GM18867 (cell line): Measurements from ENCODE around the gene SLC23A2.
"Not testable (repeated sequence)": the region's sequence is repeated elsewhere in the genome, so short reads cannot be mapped to it uniquely, and the experiment has no call there.

Source experiments
- ATAC-seq: cut with Tn5 transposase; IDR thresholded peaks from one replicate; pipeline ENCODE4 v1.9.1; 2021; ENCODE audit warnings: mild to moderate bottlenecking, moderate library complexity; ENCODE audit not compliant: unreplicated experiment

The SLC23A2 gene

DNA sequence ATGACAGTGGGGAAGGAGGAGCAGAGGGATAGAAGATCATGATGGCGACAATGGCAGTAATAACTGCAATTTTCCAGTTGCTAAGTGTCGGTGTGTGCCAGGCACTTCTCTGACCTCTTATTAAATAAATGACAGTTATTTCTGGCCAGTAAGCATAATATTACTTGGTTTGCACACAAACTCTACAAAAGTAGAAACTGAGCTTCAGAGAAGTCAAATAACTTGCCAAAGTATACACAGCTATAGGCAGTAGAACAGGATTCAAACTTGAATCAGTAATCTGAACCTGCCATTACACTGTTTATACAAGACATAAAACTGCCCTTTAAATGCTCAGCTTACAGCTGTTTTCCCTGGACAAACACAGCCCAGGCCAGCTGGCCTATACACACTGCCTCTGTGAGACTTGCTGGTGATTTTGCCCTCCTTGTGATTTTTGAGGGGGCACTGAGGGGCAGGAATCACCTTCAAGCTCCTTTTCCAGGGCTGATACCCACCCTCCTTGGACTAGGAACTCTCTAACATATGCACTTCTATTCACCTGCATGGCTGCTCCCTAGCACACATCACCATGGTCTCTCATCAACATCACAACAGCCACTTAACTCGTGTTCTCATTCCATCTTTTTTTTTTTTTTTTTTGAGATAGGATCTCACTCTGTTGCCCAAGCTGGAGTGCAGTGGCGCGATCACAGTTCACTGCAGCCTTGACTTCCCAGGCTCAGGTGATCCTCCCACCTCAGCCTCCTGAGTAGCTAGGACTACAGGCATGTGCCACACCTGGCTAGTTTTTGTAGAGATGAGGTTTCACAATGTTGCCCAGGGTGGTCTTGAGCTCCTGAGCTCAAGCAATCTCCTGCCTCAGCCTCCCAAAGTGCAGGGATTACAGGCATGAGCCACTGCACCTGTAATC, 63.6 kb downstream of the SLC23A2 start:
- no peak for ATAC-seq

DNA sequence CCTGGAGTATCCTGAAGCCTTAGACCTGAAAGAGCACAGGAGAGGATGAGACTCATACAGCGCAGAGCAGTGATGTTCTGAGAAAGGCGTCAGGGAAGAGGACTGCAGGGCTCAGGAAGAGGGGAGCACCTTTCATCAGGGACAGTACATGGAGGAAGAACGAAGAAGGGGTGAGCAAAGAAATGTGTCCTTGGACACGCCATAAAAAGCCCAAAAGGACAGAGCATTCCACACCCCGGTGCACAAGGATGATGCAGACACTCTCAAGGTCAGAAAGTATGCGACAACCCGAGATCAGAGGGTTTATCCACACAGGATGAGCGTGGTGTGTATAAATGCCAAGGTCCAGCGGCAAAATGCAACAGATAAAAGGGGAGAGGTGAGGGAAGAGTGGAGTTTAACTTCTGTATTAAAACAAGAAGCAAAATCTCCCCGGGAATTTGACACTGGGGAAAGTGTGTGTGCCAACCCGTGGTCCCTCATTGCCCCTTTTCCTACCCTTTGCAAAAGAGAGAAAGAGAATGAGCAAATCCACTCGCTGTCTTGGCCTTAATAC, 64.4 kb downstream of the SLC23A2 start:
- no peak for ATAC-seq

DNA sequence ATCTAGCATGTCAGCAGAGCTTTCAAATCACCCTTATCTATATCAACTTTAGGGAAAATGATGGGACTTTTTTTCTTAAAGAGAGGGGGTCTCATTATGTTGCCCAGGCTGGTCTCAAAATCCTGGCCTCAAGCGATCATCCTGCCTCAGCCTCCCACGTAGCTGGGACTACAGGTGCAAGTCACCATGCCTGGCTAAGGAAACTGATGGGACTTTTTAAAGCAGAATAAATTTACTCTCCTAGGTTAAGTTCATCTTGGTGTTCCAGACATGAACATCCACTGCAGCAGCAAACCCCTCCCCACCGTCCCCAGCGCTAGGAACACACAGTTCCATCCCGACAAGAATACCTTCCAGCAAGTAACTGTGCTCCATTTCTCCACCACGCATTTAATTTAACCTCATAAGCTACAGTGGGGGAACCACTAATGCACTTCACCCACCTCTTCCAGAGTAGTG, 64.9 kb downstream of the SLC23A2 start:
- ATAC-seq: no peak

DNA sequence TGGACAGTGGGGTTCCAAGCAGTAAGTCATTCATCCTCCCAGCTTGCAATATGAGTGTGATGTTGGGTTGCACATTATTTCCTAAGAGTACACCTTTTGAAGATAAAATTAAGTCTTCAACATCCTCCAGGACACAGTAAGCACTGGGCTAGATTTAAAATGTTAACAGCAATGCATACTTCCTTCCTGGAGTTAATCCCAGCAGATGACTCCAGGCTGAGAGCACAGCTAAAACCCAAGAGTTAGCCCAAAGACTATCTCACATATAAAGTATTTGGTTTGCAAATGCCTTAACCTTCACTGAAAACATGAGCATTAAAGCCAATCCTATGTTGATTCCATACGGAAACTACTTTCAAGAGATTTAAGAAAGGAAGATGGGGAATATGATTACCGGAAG, 69.2 kb downstream of the SLC23A2 start:
- ATAC-seq: no peak

DNA sequence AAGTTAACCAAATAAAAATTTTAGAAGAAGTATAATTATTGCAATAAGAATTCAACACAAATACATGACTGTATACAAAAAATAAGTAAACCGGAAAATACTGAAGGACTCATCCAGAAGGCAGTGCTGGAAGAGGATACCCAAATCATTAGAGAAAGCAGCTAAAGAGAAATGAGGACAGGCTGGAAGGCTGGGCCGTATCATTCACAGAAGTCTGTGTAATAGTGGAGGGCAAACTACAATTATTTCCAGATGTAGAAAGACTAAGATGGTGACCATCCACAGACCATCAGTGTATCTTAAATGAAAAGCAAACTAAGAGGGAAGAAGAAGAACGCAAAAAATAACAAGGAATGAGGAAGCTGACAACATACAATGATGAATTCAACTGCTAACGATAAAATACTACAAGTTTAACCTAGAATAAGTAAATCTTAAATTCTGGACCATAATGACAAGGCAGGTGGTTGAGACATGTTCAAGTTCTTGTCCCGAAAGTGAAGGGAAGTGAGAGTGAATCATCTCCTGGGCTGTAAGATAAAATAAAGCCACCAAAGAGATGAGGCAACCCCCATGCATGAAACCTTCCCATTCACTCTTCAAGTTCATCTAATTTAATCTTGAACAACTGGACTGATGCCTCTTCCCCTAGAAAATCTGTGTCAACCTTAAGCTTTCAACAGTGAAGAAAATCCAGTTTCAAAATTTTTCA, 71.5 kb downstream of the SLC23A2 start:
- ATAC-seq: no peak

DNA sequence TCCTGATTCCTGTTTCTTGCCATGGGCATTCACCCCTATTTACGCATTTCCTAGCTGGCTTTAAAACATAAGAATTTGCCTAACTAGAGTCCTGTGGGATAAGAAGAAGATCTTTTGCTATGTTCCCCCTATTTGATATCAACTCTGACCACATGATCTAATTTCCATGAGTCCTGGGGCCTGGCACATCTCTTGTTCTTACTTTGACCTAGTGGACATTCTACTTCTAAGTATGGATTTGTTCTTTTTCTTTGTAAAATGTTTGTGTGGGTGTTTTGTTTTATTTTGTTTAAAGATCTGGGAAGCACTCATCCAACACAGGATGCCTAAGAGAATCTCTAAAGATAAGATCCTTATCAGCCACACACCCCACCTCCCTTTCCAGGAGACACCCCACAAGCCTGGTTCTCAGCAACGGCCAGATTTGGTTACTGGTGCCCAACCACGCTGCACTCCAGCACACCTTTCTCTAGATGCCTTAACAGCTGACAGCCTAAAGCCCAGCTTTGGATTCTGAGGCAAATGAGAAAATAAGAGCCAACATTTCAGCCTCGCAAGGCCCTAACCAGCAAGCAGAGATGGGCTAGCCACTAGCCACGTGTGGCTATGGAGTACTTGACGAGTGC, 74.7 kb downstream of the SLC23A2 start:
- ATAC-seq: no peak

DNA sequence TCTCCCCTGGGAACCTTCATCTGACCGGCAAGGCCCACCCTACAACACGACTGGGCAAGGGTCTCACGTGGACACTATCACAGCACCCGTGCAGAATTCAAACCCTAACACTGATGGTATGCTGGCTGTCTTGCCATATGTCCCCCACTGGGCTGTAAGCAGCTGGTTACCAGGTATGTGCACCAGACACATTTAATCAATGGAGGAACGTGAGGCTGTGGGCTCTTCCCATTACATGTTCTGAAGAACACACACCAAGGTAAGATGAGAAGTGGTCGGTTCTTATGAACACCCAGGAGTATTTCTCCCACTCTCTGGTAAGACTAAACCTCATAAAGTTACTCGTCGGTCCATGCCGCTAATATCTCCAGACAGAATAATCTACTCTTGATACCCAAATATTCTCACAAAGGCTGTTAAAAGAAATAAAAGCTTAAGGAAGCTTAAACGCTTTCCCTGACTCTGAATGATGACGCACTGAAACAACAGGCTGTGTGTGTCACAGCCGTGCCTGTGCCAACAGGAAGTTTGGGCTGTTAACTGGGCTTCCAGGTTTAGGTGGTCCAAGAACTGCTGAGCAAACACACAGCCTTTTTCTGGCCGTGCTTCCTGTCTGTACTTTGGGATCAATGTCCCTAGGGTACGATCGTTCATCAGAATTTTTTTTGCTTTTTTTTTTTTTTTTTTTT, 75.3 kb downstream of the SLC23A2 start:
- no peak for ATAC-seq

DNA sequence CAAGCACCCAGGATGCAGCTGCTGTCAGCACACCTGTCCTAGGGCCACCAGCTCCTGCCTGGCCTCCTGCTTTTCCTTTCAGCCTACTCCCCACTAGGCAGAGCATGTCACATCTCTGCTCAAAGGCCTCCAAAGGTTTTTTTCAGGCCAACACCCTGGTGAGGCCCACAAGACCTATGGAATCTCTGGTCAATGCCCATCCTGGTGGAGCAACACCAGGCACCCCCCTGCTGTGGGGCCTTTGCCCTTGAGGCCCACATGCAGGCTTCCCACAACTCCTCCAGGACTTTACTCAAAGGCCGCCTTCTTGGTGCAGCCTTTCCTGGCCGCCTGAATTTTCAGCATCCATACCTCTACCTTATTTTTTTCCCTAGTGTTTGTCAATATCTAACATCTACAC, 76.9 kb downstream of the SLC23A2 start:
- no peak for ATAC-seq

DNA sequence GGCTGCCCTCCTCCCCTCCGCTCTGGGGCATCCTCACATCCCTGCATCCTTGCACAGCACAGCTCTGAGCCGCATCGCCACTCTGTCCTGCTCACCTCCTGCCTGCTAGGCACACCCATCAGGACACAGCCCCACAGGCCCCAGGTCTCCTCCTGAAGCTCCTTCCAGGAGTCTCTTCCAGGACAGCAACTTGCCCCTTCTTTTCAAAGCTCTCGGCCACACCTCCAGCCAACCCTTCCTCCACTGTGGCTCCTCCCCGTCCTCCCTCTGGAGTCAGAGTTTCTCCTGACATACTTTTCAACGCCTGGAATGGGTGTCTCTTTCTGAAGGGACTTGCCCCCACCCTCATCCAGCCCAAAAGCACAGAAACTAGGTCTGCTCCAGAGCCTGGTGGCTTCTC, 77.3 kb downstream of the SLC23A2 start:
- no peak for ATAC-seq

DNA sequence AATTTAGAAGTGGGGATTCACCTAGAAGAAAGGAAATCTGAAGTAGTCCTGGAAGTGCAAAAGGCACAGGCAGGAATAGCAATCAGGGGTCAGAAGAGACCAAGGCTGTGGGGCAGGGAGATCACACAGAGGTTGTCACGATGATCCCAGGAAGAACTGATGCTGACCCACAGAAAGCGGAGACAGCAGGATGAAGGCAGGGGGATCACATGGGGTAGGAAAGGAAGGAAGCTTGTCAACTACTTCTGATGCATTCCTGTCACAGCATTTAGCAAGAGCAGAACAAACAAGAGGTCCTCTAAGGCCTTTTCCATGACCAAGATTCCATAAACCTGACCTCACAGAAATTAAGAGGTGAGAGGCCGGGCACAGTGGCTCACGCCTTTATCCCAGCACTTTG, 79.1 kb downstream of the SLC23A2 start:
- ATAC-seq: no peak

DNA sequence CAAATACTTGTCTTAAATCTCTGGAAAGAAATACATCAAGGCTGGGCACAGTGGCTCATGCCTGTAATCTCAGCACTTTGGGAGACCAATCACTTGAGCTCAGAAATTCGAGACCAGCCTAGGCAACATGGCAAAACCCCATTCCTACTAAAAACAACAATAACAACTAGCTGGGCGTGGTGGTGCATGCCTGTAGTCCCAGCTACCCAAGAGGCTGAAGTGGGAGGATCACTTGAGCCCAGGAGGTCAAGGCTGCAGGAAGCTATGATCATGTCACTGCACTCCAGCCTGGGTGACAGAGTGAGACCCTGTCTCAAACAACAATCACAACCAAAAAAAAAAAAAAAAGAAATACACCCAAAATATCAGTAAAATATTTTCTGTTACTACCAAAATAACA, 80.0 kb downstream of the SLC23A2 start:
- ATAC-seq: not testable (repeated sequence)

DNA sequence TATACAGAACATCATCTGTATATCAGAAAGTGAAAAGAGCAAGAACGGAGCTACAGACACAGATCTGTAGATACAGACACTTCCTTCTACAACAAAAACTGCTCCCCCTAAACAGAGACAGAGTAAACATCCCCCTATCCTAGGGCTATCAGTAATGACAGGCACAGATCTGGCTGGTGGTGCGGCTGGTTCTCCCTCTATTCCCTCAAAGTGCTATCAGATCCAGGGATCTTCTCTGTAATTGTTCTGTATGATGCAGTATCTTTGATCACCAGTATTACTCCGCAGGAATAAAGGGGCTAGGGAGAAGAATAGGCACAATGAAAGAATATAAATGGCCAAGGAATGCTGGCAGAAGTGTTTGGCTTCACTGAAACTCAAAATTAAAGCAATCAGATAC, 80.7 kb downstream of the SLC23A2 start:
- no peak for ATAC-seq

DNA sequence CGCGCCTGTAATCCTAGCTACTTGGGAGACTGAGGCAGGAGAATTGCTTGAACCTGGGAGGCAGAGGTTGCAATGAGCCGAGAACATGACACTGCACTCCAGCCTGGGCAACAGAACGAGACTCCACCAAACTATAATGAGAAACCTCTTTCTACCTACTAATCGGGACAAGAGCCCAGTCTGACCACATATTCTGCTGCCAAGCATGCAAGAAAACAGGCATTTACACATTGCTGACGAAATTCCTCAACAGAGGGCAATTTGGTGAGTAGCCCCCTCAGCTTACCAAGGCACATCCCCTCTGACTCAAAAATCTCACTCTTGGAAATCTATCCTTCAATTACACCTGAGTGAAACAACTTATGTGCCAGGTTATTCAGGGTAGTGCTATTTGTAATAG, 81.2 kb downstream of the SLC23A2 start:
- no peak for ATAC-seq

DNA sequence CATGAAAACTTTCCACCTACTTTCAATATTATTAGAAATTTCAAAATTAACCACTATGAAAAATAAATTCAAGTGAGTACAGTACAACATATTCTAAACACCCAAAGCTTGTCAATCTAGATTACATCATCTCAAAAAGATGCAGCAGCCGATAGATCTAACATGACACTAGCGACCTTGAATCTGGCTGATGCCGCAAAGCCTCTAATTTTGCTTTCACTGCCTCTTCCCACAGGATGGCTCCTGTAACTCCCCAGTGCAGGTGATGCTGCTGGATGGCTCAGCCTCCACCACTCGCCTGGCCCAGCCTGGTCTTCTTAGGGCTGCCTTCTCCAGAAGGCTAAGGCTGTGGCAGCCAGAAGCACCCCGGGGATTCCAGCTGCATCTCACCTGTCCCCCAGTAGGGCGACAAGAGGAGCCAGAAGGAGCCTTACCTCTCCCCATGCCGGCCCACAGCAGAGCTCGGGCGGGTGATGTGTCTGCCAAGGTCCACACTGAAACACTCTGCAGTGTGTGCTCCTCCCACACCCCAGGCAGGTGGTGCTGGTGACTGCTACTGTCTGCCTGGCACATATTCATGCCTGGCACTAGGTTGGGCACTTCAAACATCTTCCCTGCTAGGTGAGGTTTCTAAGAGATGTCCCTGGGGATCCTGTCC, 82.1 kb downstream of the SLC23A2 start:
- no peak for ATAC-seq

DNA sequence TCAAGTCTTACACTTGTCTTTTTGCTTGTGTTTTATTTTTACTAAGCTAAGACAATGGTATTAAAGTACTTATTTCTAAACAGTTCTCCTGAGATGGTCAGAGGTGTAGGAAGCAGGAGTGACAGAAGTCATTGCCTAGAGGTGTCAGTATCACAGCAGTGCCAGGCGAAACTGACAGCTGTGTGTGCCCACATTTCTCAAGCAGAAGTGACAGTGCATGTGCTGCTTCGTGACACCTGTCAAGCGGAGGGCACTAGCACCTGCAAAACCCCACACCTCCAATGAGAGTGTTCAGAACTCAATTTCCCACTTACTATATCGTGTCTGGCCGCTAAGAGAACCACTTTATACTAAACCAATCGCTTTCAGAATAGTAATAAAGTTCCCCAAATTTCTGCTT, 82.8 kb downstream of the SLC23A2 start:
- peak; percentile 81 for ATAC-seq

DNA sequence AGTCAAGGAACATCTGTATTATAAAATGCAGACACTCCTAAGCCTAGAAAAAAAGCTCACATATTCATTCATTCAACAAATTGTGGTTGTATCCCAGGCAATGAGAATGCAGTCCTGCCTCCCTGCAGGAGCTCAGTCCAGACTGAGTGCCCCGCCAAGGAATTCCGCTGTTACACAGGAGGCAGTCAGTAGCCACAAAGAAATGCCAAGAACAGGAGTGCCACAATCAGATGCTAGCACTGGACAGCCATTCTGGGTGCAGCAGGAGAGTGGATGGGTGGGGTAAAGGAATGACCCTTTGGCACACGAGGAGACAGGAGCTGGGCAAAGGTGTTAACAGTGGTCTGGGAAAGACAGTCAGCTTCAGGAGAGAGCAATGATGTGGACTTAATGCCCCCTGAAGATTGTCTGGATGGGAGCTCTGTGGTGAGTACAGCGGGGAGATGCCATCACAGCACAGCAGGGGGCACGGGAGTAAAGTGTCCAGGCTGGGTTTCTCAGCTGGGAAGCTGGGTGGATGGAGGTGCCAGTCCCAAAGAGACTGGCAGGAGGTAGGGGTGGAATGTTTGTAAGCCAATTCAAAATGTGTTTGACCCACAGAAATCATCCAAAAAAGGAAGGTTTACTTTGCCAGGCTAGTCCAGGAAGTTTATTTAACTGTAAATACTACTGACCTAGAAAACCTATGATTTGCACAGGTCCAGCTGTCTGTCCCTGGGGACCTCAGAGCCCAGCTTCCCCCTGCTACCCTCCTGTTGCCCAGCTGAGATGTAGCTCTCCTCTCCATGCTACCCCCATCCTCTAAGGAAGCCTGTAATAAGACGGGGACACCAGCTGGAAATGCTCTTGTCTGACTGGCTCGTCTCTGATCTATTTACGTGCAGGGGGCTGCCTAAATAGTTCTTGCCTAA, 84.1 kb downstream of the SLC23A2 start:
- no peak for ATAC-seq

DNA sequence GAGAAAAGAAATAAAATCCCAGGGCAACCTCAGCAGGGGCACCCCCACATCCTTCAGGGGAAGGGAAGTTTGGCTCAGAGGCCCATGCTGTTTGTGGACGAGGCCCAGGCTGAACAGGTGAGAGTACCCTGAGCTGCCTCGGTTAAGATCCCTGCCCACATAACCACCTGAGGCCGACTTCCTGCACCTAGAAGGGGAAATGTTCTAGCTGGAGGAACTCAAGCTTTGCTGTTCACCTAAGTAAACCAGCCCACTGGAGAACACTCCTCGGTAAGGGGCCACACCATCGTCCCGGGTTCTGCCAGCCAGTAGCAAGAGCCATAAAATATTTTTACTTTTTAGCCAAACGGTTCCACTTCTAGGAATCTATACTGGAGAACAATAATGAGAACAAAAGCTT, 88.2 kb downstream of the SLC23A2 start:
- no peak for ATAC-seq

DNA sequence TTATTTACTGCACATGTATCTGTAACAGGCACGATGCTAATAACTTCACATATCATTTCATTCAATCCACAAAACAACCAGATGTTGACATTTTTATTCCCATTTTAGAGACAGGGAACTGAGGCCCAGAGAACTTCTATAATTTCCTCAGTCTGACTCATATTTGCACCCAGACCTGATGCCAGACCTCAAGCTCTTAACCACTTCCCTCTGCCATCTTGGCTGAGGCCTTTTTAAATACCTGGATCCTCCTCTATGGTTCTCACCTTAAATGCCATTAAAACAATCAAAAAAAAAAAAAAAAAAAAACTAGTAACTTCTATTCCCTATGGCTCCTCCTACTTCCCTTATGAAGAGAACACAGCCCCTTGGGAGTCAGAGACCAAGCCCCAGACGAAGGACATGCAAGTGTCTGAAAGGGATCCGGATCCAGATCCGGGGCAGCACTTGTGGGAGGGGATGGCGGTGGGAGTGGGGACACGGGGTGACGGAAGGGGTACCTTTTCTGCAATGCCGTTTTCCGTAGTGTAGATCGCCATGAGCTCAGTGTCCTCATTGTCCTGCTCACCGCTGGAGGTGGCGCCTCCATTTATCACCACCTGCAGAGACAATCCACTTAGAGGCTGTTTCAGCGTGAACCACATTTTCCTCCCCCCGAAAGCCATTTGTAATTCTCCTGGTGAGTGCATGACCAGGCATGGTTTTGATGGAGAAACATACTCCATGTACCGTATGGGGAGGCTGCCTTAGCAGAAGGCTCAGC, 88.7 kb downstream of the SLC23A2 start:
- ATAC-seq: no peak

DNA sequence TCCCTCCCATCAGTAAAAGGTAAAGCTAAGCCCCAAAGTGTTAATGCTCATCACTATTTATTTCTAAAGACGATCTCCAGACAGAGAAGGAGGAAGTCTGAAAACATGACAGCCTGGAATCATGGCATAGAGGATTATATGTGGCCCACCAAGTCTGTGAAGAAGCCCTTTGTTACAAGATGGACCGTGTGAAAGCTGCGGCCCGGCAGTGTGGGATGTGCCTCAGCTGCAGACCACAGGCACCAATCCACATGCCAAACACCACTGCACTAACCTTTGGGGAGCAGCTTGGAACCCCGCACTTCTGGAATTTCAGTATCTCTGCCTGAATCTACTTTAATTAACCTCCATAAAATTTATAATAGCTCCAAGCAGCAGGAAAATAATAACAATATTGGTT, 90.4 kb downstream of the SLC23A2 start:
- no peak for ATAC-seq
